Measurements from ENCODE around the gene TADA2B.

TADA2B gene

GRCh38 chr4:7041801-7042502, 1.2 kb upstream of the TADA2B start:
- peak; percentile 23 to 51 for DNase-seq

- peak; percentile 95 to 97 for DNase-seq
These were observed 479 bp upstream of the TADA2B start for GRCh38 chr4:7042503-7043283.

- no peak for DNase-seq
These were observed 1.2 kb downstream of the TADA2B start for GRCh38 chr4:7044137-7044930.

GRCh38 chr4:7045553-7045952, 2.4 kb downstream of the TADA2B start:
- DNase-seq, result no peak

GRCh38 chr4:7045961-7046921, 3.1 kb downstream of the TADA2B start:
- no peak for DNase-seq

GRCh38 chr4:7046971-7047370, 3.8 kb downstream of the TADA2B start:
- DNase-seq, result no peak

- no peak for DNase-seq
These were observed 5.5 kb downstream of the TADA2B start for GRCh38 chr4:7048642-7049041.

- no peak for DNase-seq
These were observed 6.1 kb downstream of the TADA2B start for GRCh38 chr4:7049295-7049694.

- DNase-seq, result no peak
These were observed 6.6 kb downstream of the TADA2B start for GRCh38 chr4:7049739-7050138.

- no peak for DNase-seq
These were observed 7.4 kb downstream of the TADA2B start for GRCh38 chr4:7050481-7051143.

GRCh38 chr4:7051144-7051495, 7.9 kb downstream of the TADA2B start:
- no peak for DNase-seq

- no peak for DNase-seq
These were observed 8.7 kb downstream of the TADA2B start for GRCh38 chr4:7051905-7052304.

GRCh38 chr4:7052313-7052712, 9.1 kb downstream of the TADA2B start:
- DNase-seq, result no peak

- DNase-seq, result peak in 1 of 2 experiments; percentile 40
These were observed 9.9 kb downstream of the TADA2B start for GRCh38 chr4:7052923-7053715.

- no peak for DNase-seq
These were observed 11.1 kb downstream of the TADA2B start for GRCh38 chr4:7054106-7054880.

GRCh38 chr4:7055111-7055989, 12.2 kb downstream of the TADA2B start:
- DNase-seq, result no peak

GRCh38 chr4:7055990-7056325, 12.8 kb downstream of the TADA2B start:
- no peak for DNase-seq

GRCh38 chr4:7058792-7059191, 15.6 kb downstream of the TADA2B start:
- no peak for DNase-seq

GRCh38 chr4:7059662-7060061, 16.5 kb downstream of the TADA2B start:
- no peak for DNase-seq
